Measurements from ENCODE around the gene ATP6AP1.

ATP6AP1 gene

GRCh38 chrX:154476821-154477220 is 48.3 kb downstream of the ATP6AP1 start:
- no peak for TF ChIP-seq CTCF (IDR thresholded peaks at IDR 0.05; ENCODE audit: low read depth, low read length, missing control alignments)
- in situ Hi-C loops (cut with HindIII; ENCODE audit: low sequenced_read_pairs) = no loop called here

GRCh38 chrX:154477891-154478477 is 49.5 kb downstream of the ATP6AP1 start:
- peak overlapping the region; percentile 37 for H3K4me3 ChIP-seq (ENCODE audit: low read depth, low read length)
- DNase-seq (ENCODE audit: low read depth) = no peak
- in situ Hi-C loops (cut with HindIII; ENCODE audit: low sequenced_read_pairs) = no loop called here
- TF ChIP-seq CTCF (IDR thresholded peaks at IDR 0.05; ENCODE audit: low read depth, low read length, missing control alignments) = no peak

More at GRCh38 chrX:154476821-154477220, 48.3 kb downstream of the ATP6AP1 start:
- no peak for DNase-seq (ENCODE audit: low read depth)
- H3K4me3 ChIP-seq (ENCODE audit: low read depth, low read length) = no peak overlapping the region

GRCh38 chrX:154478728-154479622 is 50.5 kb downstream of the ATP6AP1 start, which contains the start of gene LAGE3:
TSS of gene LAGE3 (minus strand) at chrX:154479281. CDS start at chrX:154478915, 366 bp downstream.
- TF ChIP-seq CTCF (IDR thresholded peaks at IDR 0.05; ENCODE audit: low read depth, low read length, missing control alignments) = no peak
- in situ Hi-C loops (cut with HindIII; ENCODE audit: low sequenced_read_pairs) = no loop called here
- H3K4me3 ChIP-seq (ENCODE audit: low read depth, low read length) = peak within 1 kb of the TSS; percentile 37
- peak; percentile 59 for DNase-seq (ENCODE audit: low read depth)

DNA sequence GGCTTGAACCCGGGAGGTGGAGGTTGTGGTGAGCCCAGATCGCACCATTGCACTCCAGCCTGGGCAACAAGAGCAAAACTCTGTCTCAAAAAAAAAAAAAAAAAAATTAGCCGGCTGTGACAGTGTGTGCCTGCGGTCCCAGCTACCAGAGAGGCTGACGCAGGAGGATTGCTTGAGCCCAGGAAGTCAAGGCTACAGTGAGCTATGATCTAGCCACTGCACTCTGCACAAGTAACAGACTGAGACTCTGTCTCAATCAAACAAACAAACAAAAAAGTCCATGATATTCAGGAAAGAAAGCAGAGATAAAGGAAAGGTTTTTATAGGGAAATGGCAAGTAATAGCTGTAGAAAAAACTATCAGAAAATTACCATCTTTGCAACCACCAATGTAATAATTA is 52.7 kb downstream of the ATP6AP1 start:
- in situ Hi-C loops (cut with HindIII; ENCODE audit: low sequenced_read_pairs) = no loop called here
- TF ChIP-seq CTCF (IDR thresholded peaks at IDR 0.05; ENCODE audit: low read depth, low read length, missing control alignments) = no peak
- no peak for DNase-seq (ENCODE audit: low read depth)
- H3K4me3 ChIP-seq (ENCODE audit: low read depth, low read length) = no peak overlapping the region

GRCh38 chrX:154481911-154482601 is 53.6 kb downstream of the ATP6AP1 start:
- in situ Hi-C loops (cut with HindIII; ENCODE audit: low sequenced_read_pairs) = no loop called here
- TF ChIP-seq CTCF (IDR thresholded peaks at IDR 0.05; ENCODE audit: low read depth, low read length, missing control alignments) = no peak
- no peak for DNase-seq (ENCODE audit: low read depth)
- no peak overlapping the region for H3K4me3 ChIP-seq (ENCODE audit: low read depth, low read length)

DNA sequence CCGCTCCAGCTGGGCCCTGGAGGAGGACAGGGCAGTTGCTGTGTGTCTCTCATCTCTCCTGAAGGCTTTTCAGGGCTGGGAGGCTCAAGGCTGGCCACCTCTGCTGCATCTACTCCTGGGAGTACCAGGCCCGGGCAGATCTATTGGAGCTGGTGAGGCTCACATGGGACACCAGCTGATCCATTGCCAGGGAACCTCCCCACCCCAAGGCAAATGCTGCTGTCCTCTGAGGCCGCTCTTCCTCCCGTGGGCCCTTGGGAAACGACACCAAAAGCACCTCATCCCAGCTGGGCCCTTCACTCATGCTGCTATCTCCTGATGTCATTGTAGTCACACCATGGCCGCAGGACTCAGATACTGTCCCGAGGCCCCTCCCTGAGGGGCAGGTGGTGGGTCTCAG is 54.3 kb downstream of the ATP6AP1 start:
- no peak for DNase-seq (ENCODE audit: low read depth)
- TF ChIP-seq CTCF (IDR thresholded peaks at IDR 0.05; ENCODE audit: low read depth, low read length, missing control alignments) = no peak
- in situ Hi-C loops (cut with HindIII; ENCODE audit: low sequenced_read_pairs) = no loop called here
- no peak overlapping the region for H3K4me3 ChIP-seq (ENCODE audit: low read depth, low read length)
